ENCODE results near the gene ACTL7B.

ACTL7B gene

DNA sequence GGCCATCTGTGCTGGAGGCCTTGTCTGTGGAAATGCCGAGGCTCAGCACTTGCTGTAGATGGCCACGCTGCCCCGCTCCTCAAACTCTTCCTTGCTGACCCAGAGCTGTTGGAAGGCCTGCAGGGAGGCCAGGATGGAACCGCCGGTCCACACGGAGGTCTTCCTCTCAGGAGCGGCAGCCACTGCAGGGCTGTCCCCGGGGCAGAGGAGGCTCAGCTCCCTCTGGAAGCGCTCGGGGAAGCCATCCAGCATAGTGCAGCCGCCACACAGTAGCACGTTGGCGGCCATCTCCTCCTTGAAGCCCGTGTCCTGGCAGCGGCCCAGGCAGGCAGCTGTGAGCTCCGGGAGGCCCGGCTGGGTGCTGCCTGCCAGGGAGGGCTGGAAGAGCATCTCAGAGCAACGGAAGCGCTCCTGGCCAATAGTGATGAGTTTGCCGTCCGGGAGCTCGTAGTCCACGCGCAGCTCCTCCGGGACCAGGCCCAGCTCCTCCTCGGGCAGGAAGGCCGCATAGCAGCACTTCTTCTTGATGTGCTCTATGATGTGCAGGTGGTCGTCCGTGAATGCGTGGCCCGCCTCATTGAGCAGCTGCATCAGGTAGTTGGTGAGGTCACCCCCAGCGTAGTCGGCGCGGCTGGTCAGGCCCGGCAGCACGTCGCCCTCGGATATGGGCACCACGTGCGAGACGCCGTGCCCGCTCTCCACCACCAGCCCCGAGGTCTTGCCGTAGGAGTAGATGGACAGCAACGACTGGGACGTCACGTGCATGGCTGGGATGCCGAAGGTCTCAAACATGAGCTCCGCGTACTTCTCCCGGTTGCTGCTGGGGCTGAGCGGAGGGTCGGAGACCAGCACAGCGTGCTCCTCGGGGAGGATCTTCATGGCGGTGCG, 901 bp downstream of the ACTL7B start:
- Histone ChIP-seq H3K4me3 (ENCODE audit: low read length) (no peak overlapping the region), H3K4me2 (ENCODE audit: low read length) (no peak overlapping the region), H3K27me3 (ENCODE audit: control insufficient read depth, low read length) (no peaks in the 10 kb centered on the region), H4K20me1 (ENCODE audit: control insufficient read depth, insufficient read depth, low read depth, low read length) (no peaks in the 10 kb centered on the region), H3K79me2 (ENCODE audit: control insufficient read depth, low read length) (no peaks in the 10 kb centered on the region), H3F3A (ENCODE audit: control insufficient read depth, insufficient read depth) (no peaks in the 10 kb centered on the region), H3K4me1 (ENCODE audit: control insufficient read depth, low read length) (no peaks in the 10 kb centered on the region), H3K9me3 (ENCODE audit: control insufficient read depth, insufficient read depth, low read length) (no peaks in the 10 kb centered on the region), H3K9me2 (replicated peaks; ENCODE audit: control insufficient read depth, low read length) (no peaks in the 10 kb centered on the region), H3K27ac (ENCODE audit: low read depth, low read length) (no peak overlapping the region), H3K36me3 (ENCODE audit: control insufficient read depth, low read length) (no peaks in the 10 kb centered on the region)
- TF ChIP-seq EZH2phosphoT487 (IDR thresholded peaks at IDR 0.05; ENCODE audit: borderline replicate concordance, low read length): no peak

DNA sequence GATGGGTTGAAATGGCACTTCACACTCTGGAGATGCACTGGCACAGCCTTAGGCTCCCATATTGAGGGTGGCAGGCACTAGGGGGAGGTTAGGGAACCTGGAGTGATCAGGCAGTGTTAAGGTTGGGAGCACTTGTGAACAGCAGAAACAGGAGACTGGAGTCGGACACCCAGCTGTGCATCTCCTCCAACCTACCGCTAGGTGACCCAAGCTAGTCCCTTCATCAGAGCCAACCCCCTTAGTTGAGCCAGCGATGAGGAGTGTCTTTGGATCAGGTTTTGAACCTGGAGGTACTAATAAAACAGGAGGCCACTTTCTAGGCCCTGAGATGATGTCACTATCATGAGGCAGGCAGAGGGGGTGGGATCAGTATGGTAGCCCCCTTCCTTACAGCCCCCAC, 1.7 kb downstream of the ACTL7B start:
- no peaks in the 10 kb centered on the region for H3K9me2 ChIP-seq (replicated peaks; ENCODE audit: control insufficient read depth, low read length)
- H4K20me1 ChIP-seq (ENCODE audit: control insufficient read depth, insufficient read depth, low read depth, low read length): no peaks in the 10 kb centered on the region
- H3K36me3 ChIP-seq (ENCODE audit: control insufficient read depth, low read length): no peaks in the 10 kb centered on the region
- H3K79me2 ChIP-seq (ENCODE audit: control insufficient read depth, low read length): no peaks in the 10 kb centered on the region
- no peaks in the 10 kb centered on the region for H3K27me3 ChIP-seq (ENCODE audit: control insufficient read depth, low read length)
- no peak overlapping the region for H3K27ac ChIP-seq (ENCODE audit: low read depth, low read length)
- H3K9me3 ChIP-seq (ENCODE audit: control insufficient read depth, insufficient read depth, low read length): no peaks in the 10 kb centered on the region
- no peak overlapping the region for H3K4me2 ChIP-seq (ENCODE audit: low read length)
- H3F3A ChIP-seq (ENCODE audit: control insufficient read depth, insufficient read depth): no peaks in the 10 kb centered on the region
- H3K4me1 ChIP-seq (ENCODE audit: control insufficient read depth, low read length): no peaks in the 10 kb centered on the region
- no peak overlapping the region for H3K4me3 ChIP-seq (ENCODE audit: low read length)
- TF ChIP-seq EZH2phosphoT487 (IDR thresholded peaks at IDR 0.05; ENCODE audit: borderline replicate concordance, low read length): no peak
- TF ChIP-seq, protein P1, sequence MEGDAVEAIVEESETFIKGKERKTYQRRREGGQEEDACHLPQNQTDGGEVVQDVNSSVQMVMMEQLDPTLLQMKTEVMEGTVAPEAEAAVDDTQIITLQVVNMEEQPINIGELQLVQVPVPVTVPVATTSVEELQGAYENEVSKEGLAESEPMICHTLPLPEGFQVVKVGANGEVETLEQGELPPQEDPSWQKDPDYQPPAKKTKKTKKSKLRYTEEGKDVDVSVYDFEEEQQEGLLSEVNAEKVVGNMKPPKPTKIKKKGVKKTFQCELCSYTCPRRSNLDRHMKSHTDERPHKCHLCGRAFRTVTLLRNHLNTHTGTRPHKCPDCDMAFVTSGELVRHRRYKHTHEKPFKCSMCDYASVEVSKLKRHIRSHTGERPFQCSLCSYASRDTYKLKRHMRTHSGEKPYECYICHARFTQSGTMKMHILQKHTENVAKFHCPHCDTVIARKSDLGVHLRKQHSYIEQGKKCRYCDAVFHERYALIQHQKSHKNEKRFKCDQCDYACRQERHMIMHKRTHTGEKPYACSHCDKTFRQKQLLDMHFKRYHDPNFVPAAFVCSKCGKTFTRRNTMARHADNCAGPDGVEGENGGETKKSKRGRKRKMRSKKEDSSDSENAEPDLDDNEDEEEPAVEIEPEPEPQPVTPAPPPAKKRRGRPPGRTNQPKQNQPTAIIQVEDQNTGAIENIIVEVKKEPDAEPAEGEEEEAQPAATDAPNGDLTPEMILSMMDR (IDR thresholded peaks at IDR 0.05; ENCODE audit: low read depth, low read length, poor library complexity, severe bottlenecking): no peak

DNA sequence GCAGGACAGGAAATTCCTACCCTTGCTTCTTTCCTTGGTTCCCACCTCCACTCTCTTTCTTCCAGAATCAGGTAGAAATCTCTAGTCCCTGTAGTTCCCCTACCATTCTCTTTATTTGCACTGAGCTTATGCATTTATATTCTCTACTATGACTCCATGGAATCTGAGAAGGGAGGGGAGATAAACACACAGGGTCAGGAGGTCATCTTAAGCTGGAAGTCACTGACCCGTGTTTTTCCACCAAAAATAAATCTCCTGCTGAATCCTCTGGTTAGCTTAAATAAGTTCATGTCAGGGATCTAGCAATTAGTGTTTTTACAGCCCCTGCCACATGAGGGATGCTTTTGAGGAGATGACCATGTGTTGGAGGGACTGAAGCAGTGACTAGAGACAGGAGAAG, 3.7 kb downstream of the ACTL7B start:
- H3F3A ChIP-seq (ENCODE audit: control insufficient read depth, insufficient read depth): no peaks in the 10 kb centered on the region
- H3K9me3 ChIP-seq (ENCODE audit: control insufficient read depth, insufficient read depth, low read length): no peaks in the 10 kb centered on the region
- H3K9me2 ChIP-seq (replicated peaks; ENCODE audit: control insufficient read depth, low read length): no peaks in the 10 kb centered on the region
- H3K79me2 ChIP-seq (ENCODE audit: control insufficient read depth, low read length): no peaks in the 10 kb centered on the region
- TF ChIP-seq, protein P1 (IDR thresholded peaks at IDR 0.05; ENCODE audit: low read depth, low read length, poor library complexity, severe bottlenecking): no peak
- TF ChIP-seq EZH2phosphoT487 (IDR thresholded peaks at IDR 0.05; ENCODE audit: borderline replicate concordance, low read length): no peak
- no peaks in the 10 kb centered on the region for H3K4me1 ChIP-seq (ENCODE audit: control insufficient read depth, low read length)
- H3K27ac ChIP-seq (ENCODE audit: low read depth, low read length): no peak overlapping the region
- H3K4me3 ChIP-seq (ENCODE audit: low read length): no peak overlapping the region
- no peaks in the 10 kb centered on the region for H3K36me3 ChIP-seq (ENCODE audit: control insufficient read depth, low read length)
- no peak overlapping the region for H3K4me2 ChIP-seq (ENCODE audit: low read length)
- H3K27me3 ChIP-seq (ENCODE audit: control insufficient read depth, low read length): no peaks in the 10 kb centered on the region
- no peaks in the 10 kb centered on the region for H4K20me1 ChIP-seq (ENCODE audit: control insufficient read depth, insufficient read depth, low read depth, low read length)

DNA sequence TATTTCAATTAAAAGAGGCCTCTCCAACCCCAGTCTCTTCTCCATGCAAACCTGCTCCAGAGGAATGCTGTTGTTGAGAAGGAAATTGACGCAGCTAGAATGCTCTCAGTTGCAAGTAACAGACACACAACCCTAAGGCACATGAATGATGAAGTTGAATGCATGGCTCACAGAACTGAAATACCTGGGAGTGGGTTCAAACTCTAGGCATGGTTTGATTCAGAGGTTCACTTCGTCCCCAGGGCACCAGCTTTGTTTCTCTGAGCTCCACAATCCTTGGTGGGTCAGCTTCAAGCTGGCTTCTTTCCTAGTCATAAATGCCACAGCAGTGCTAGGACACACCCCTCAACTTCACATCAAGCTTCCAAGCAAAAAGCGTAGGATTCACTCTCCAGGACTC, 4.6 kb downstream of the ACTL7B start:
- H3K4me1 ChIP-seq (ENCODE audit: control insufficient read depth, low read length): no peaks in the 10 kb centered on the region
- no peaks in the 10 kb centered on the region for H3F3A ChIP-seq (ENCODE audit: control insufficient read depth, insufficient read depth)
- H3K27ac ChIP-seq (ENCODE audit: low read depth, low read length): no peak overlapping the region
- H3K27me3 ChIP-seq (ENCODE audit: control insufficient read depth, low read length): no peaks in the 10 kb centered on the region
- H3K9me2 ChIP-seq (replicated peaks; ENCODE audit: control insufficient read depth, low read length): no peaks in the 10 kb centered on the region
- no peaks in the 10 kb centered on the region for H3K9me3 ChIP-seq (ENCODE audit: control insufficient read depth, insufficient read depth, low read length)
- H3K4me3 ChIP-seq (ENCODE audit: low read length): no peak overlapping the region
- no peaks in the 10 kb centered on the region for H3K79me2 ChIP-seq (ENCODE audit: control insufficient read depth, low read length)
- H3K36me3 ChIP-seq (ENCODE audit: control insufficient read depth, low read length): no peaks in the 10 kb centered on the region
- no peak for TF ChIP-seq EZH2phosphoT487 (IDR thresholded peaks at IDR 0.05; ENCODE audit: borderline replicate concordance, low read length)
- TF ChIP-seq, protein P1 (IDR thresholded peaks at IDR 0.05; ENCODE audit: low read depth, low read length, poor library complexity, severe bottlenecking): no peak
- H4K20me1 ChIP-seq (ENCODE audit: control insufficient read depth, insufficient read depth, low read depth, low read length): no peaks in the 10 kb centered on the region
- no peak overlapping the region for H3K4me2 ChIP-seq (ENCODE audit: low read length)
